ENCODE measurements around the gene EMP3. TPM values are rescaled to one million over a fixed set of nuclear protein-coding genes. Genes with fewer than 3 reads are reported as not detected.

The EMP3 gene
- total and polyA plus RNA-seq, 2 of the 4 experiments (the other 2 are of a cell fraction): 147 to 632 TPM

GRCh38 chr19:48365602-48366001 is 40.2 kb downstream of the EMP3 start:
- TF ChIP-seq NFE2L2 (IDR thresholded peaks at IDR 0.05; ENCODE audit: low read depth, low read length) (no peak), MAZ (IDR thresholded peaks at IDR 0.05; ENCODE audit: borderline replicate concordance, low read depth, low read length) (no peak), CHD1 (IDR thresholded peaks at IDR 0.05; ENCODE audit: low read depth, low read length) (no peak), CEBPB (IDR thresholded peaks at IDR 0.05; ENCODE audit: low read depth, low read length) (no peak), BHLHE40 (IDR thresholded peaks at IDR 0.05; ENCODE audit: low read depth, low read length) (no peak), USF2 (IDR thresholded peaks at IDR 0.05; ENCODE audit: low read depth, low read length) (no peak), MAFK (IDR thresholded peaks at IDR 0.05; ENCODE audit: low read depth, low read length) (no peak), POLR2A (IDR thresholded peaks at IDR 0.05; ENCODE audit: low read depth, low read length) (no peak), ELK1 (IDR thresholded peaks at IDR 0.05; ENCODE audit: borderline replicate concordance, low read depth, low read length) (no peak), RCOR1 (IDR thresholded peaks at IDR 0.05; ENCODE audit: insufficient replicate concordance, low read length) (no peak), CTCF (conservative IDR thresholded peaks at IDR 0.05; ENCODE audit: low read depth, low read length) (no peak), FOS (IDR thresholded peaks at IDR 0.05; ENCODE audit: low read depth, low read length) (no peak), RAD21 (IDR thresholded peaks at IDR 0.05; ENCODE audit: low read length) (no peak)
- no peak overlapping the region for H3K18ac ChIP-seq (ENCODE audit: low read depth, low read length)
- intact Hi-C loops (cut with micrococcal nuclease): no loop called here
- H4K91ac ChIP-seq (ENCODE audit: insufficient read depth, low read depth, low read length): no peak overlapping the region
- H3K27ac ChIP-seq (ENCODE audit: insufficient read depth, low read length): no peak overlapping the region
- no peak overlapping the region for H3K14ac ChIP-seq (replicated peaks; ENCODE audit: low read depth, low read length)
- no peak overlapping the region for H3K4me3 ChIP-seq (ENCODE audit: insufficient read depth, low read depth, low read length)
- no peak overlapping the region for H2AFZ ChIP-seq (replicated peaks; ENCODE audit: low read length, poor library complexity)
- no peak overlapping the region for H2AK5ac ChIP-seq (ENCODE audit: low read depth, low read length)
- ATAC-seq (ENCODE audit: low read depth): no peak
- no peak for DNase-seq
- H3K79me1 ChIP-seq (ENCODE audit: low read depth in 1 of 2, low read length in 2 of 2): peaks cover 0 to 7% of the 10 kb centered on the region in 2 experiments; a peak in 1 of 4 replicates
- H2AK9ac ChIP-seq (replicated peaks; ENCODE audit: low read depth, low read length, poor library complexity): peak overlapping the region; percentile 23
- H2BK20ac ChIP-seq (ENCODE audit: low read depth, low read length): no peak overlapping the region
- no peak overlapping the region for H3K4me2 ChIP-seq (ENCODE audit: low read depth, low read length)
- H3K27me3 ChIP-seq (ENCODE audit: control insufficient read depth, insufficient read depth, low read length): no peaks in the 10 kb centered on the region; the same call in 1 of the 2 replicates
- no peak overlapping the region for H2BK5ac ChIP-seq (ENCODE audit: low read depth, low read length, poor library complexity, severe bottlenecking)
- no peak overlapping the region for H4K8ac ChIP-seq (ENCODE audit: low read depth in 2 of 2, low read length in 2 of 2)
- CTCF ChIA-PET: no interaction called here
- H4K20me1 ChIP-seq (ENCODE audit: insufficient read depth, low read length): no peaks in the 10 kb centered on the region
- H3K9me1 ChIP-seq (ENCODE audit: insufficient read depth, low read length): no peaks in the 10 kb centered on the region; the same call in 1 of the 2 replicates
- POLR2A ChIA-PET (ENCODE audit: unreplicated experiment): no interaction called here
- dilution Hi-C loops (cut with HindIII; ENCODE audit: low sequenced_read_pairs, unreplicated experiment): no loop called here
- no peak overlapping the region for H3K4ac ChIP-seq (ENCODE audit: low read depth, low read length)
- in situ Hi-C loops (cut with MboI; ENCODE audit: low sequenced_read_pairs): no loop called here
- no peak overlapping the region for H4K5ac ChIP-seq (ENCODE audit: low read depth, low read length)
- no peaks in the 10 kb centered on the region for H3K9me3 ChIP-seq (ENCODE audit: control insufficient read depth, insufficient read depth, low read length)
- no peak overlapping the region for H2BK15ac ChIP-seq (ENCODE audit: low read depth, low read length)
- BruUV-seq (replicated peaks): no TSS peak
- no CpG with 5 or more reads among the region's 11 CpGs for WGBS, 2 experiments (ENCODE audit: extremely low coverage in 2 of 2, insufficient read length in 1 of 2)
- no peaks in the 10 kb centered on the region for H3K4me1 ChIP-seq (ENCODE audit: control insufficient read depth, insufficient read depth, low read length)
- no peak overlapping the region for H3K56ac ChIP-seq (ENCODE audit: extremely low read depth, insufficient read depth, low read length)
- H2BK120ac ChIP-seq (ENCODE audit: low read depth, low read length): no peak overlapping the region
- H3K9ac ChIP-seq (ENCODE audit: low read depth, low read length): no peak overlapping the region
- no peak overlapping the region for H3K23ac ChIP-seq (ENCODE audit: low read depth, low read length)
- H3K36me3 ChIP-seq (ENCODE audit: control insufficient read depth, insufficient read depth, low read length): no peaks in the 10 kb centered on the region

All from IMR-90 (cell line).